GM12878 (cell line): ENCODE data around the gene HIP1. TPM values are rescaled to one million over a fixed set of nuclear protein-coding genes. Genes with fewer than 3 reads are reported as not detected.

Experiments used
- ATAC-seq: fragments of 200-7000 bp; cut with Tn5 transposase; 3 replicates; pipeline ENCODE4 v1.9.1; 2020; ENCODE audit warnings: mild to moderate bottlenecking, moderate library complexity
- BruUV-seq: library from RNA; stranded (reverse); fragments of 400-500 nt; replicated peaks from 2 replicates; lab custom pipeline; 2021; lab: Mats Ljungman, UMichigan
- CTCF ChIA-PET: fragments of 300-600 bp; sonication (Branson Sonifier 250); formaldehyde crosslinking; extraction: SDS; loops from one replicate; lab custom pipeline; 2021; ENCODE audit warnings: inconsistent platforms; lab: Yijun Ruan, JAX
- POLR2A ChIA-PET: fragments of 350-600 bp; formaldehyde crosslinking; extraction: SDS; loops from one replicate; lab custom pipeline; 2021; ENCODE audit warnings: inconsistent platforms; lab: Charles Lee
- RAD21 ChIA-PET: fragments of 300-600 bp; sonication (Branson Sonifier 250); formaldehyde crosslinking; loops from one replicate; lab custom pipeline; 2023; ENCODE audit warnings: antibody characterized with exemption; ENCODE audit not compliant: unreplicated experiment; lab: Charles Lee
- SMC1A ChIA-PET: fragments of 300-600 bp; sonication (Branson Sonifier 250); formaldehyde crosslinking; loops from one replicate; lab custom pipeline; 2023; ENCODE audit not compliant: unreplicated experiment, uncharacterized antibody; lab: Charles Lee
- DNase-seq: peaks from one replicate; pipeline ENCODE4 v3.0.0-alpha.2; 2011; ENCODE audit warnings: low read depth, low spot score
- FAIRE-seq: peaks from 3 replicates; lab custom pipeline; 2011; peaks lifted over from hg19 to GRCh38; lab: Jason Lieb, UNC
- H2AFZ ChIP-seq: 2 replicates; pipeline ENCODE4 v1.6.0; 2011; ENCODE audit warnings: low read depth, low read length, control low read depth; ENCODE audit not compliant: control insufficient read depth
- H3K27ac ChIP-seq: 2 replicates; pipeline ENCODE4 v1.5.1; 2011; ENCODE audit warnings: control low read depth; ENCODE audit not compliant: control insufficient read depth, insufficient read depth
- H3K27me3 ChIP-seq, 2 experiments: replicated peaks in 1 of 2; 2 replicates each; pipeline versions ENCODE4 v1.6.0 to v1.6.1; 2011; ENCODE audit warnings: low read length in 1 of 2; ENCODE audit not compliant: control insufficient read depth in 2 of 2, insufficient read depth in 2 of 2
- H3K36me3 ChIP-seq, 2 experiments: 2 replicates each; pipeline ENCODE4 v1.5.1; 2011; ENCODE audit warnings: low read length in 1 of 2; ENCODE audit not compliant: control insufficient read depth in 2 of 2, insufficient read depth in 2 of 2
- H3K4me1 ChIP-seq: 2 replicates; pipeline ENCODE4 v1.6.1; 2011; ENCODE audit warnings: mild to moderate bottlenecking, low read length, moderate library complexity, mixed read lengths; ENCODE audit not compliant: control insufficient read depth, insufficient read depth
- H3K4me2 ChIP-seq: 2 replicates; pipeline ENCODE4 v1.6.0; 2011; ENCODE audit warnings: control low read depth; ENCODE audit not compliant: control insufficient read depth, insufficient read depth
- H3K4me3 ChIP-seq: fragments of 200-600 bp; sonication (generic); 2 replicates; pipeline ENCODE4 v1.5.1; 2016
- H3K79me2 ChIP-seq: 2 replicates; pipeline ENCODE4 v1.6.0; 2011; ENCODE audit warnings: low read length; ENCODE audit not compliant: control insufficient read depth, insufficient read depth
- H3K9ac ChIP-seq: 2 replicates; pipeline ENCODE4 v1.8.0; 2011; ENCODE audit warnings: low read length, control low read depth, mixed read lengths; ENCODE audit not compliant: control insufficient read depth, insufficient read depth
- H3K9me3 ChIP-seq: replicated peaks from 3 replicates; pipeline ENCODE4 v1.5.1; 2011; ENCODE audit warnings: mild to moderate bottlenecking, low read length; ENCODE audit not compliant: control insufficient read depth, insufficient read depth
- H4K20me1 ChIP-seq: 2 replicates; pipeline ENCODE4 v1.6.0; 2011; ENCODE audit not compliant: control insufficient read depth, insufficient read depth
- BCL3 ChIP-seq: IDR thresholded peaks from 2 replicates; pipeline ENCODE4 v1.6.1; 2011; ENCODE audit warnings: borderline replicate concordance, low read depth, mild to moderate bottlenecking, moderate library complexity, low read length; ENCODE audit not compliant: insufficient read depth, poor library complexity, severe bottlenecking
- NFXL1 ChIP-seq: fragments of 450-650 bp; IDR thresholded peaks from 2 replicates; pipeline ENCODE4 v1.6.1; 2017; ENCODE audit warnings: antibody characterized with exemption, mild to moderate bottlenecking, borderline replicate concordance
- POU2F2 ChIP-seq: IDR thresholded peaks from 3 replicates; pipeline ENCODE4 v1.6.1; 2011; ENCODE audit warnings: low read depth, mild to moderate bottlenecking, low read length, borderline replicate concordance
- RCOR1 ChIP-seq: conservative IDR thresholded peaks from 2 replicates; pipeline ENCODE4 v1.6.1; 2012; ENCODE audit warnings: low read depth, low read length, improper control_type of control experiment
- TBL1XR1 ChIP-seq: IDR thresholded peaks from 2 replicates; pipeline ENCODE4 v1.6.1; 2012; ENCODE audit warnings: low read depth, low read length, improper control_type of control experiment
- WRNIP1 ChIP-seq: IDR thresholded peaks from 2 replicates; pipeline ENCODE4 v1.6.1; 2011; ENCODE audit warnings: low read depth, low read length, improper control_type of control experiment, borderline replicate concordance
- ZNF24 ChIP-seq: fragments of 450-650 bp; IDR thresholded peaks from 2 replicates; pipeline ENCODE4 v1.6.1; 2017; ENCODE audit warnings: antibody characterized with exemption, mild to moderate bottlenecking
- WGBS: methylation state at CpG from one replicate; pipeline ENCODE4 v1.1.6; 2016; ENCODE audit warnings: low lambda C conversion rate; ENCODE audit not compliant: insufficient replicate concordance, insufficient coverage; ENCODE audit errors: missing lambda C conversion rate; 5-methylcytosine and 5-hydroxymethylcytosine counted together
- in situ Hi-C: fragments of 300-500 bp; cut with MboI; formaldehyde crosslinking; loops from 9 replicates; pipeline ENCODE4 v1.14.3; 2018; ENCODE audit warnings: mixed read lengths
- intact Hi-C: fragments of 100-400 bp; cut with micrococcal nuclease; formaldehyde crosslinking; loops from one replicate; pipeline ENCODE4 v1.14.2; 2022; ENCODE audit not compliant: unreplicated experiment
- polyA plus RNA-seq, 11 experiments: library from polyadenylated mRNA; depleted of rRNA in 4 of 11; unstranded in 6 of 11; stranded (reverse) in 5 of 11; fragments of >200 nt; fragmentation: Nextera tagmentation in 4 of 11; fragmentation: Illumina TruSeq in 1 of 11; extraction: Ambion mirVana in 4 of 11; extraction: Trizol in 1 of 11; gene quantifications; 1 replicate in 1 of 11; 2 replicates in 10 of 11; pipeline versions ENCODE4 v1.2.1 to v1.2.3, GENCODE V29; 2011 to 2016; ENCODE audit warnings: inconsistent platforms in 2 of 11, missing spikeins in 2 of 11, low read depth in 1 of 11
- total RNA-seq, 4 experiments: library from RNA; depleted of rRNA in 3 of 4; stranded (reverse); fragments of >200 nt in 3 of 4; fragmentation: Illumina TruSeq in 1 of 4; extraction: Trizol in 1 of 4; gene quantifications; 2 replicates each; pipeline versions ENCODE4 v1.2.1 to v1.2.3, GENCODE V29; 2013 to 2021

The HIP1 gene
- total and polyA plus RNA-seq, 10 of the 15 experiments (the other 5 are each of a cell fraction or from before 2014, with no cell fraction given) = 1.2 to 9.7 (median 3.2) TPM

- in situ Hi-C loops = no loop called here
- TF ChIP-seq POU2F2 (no peak), TBL1XR1 (no peak), RCOR1 (no peak), NFXL1 (no peak)
- Histone ChIP-seq H3K27me3 (no peaks in the 10 kb centered on the region), H2AFZ (no peak overlapping the region), H3K9ac (no peak overlapping the region), H3K9me3 (no peaks in the 10 kb centered on the region), H3K36me3 (no peaks in the 10 kb centered on the region), H3K4me2 (no peak overlapping the region), H3K79me2 (no peaks in the 10 kb centered on the region), H4K20me1 (no peaks in the 10 kb centered on the region), H3K27ac (no peak overlapping the region), H3K4me1 (peaks cover 4% of the 10 kb centered on the region), H3K4me3 (no peak overlapping the region)
- BruUV-seq = no TSS peak
- ChIA-PET RAD21 (interaction anchor here (0.7 kb wide), 1 partner anchor 260 kb away, joined by 4 read pairs; no protein-coding TSS in a partner anchor), CTCF (no interaction called here), POLR2A (interaction anchor here (1.6 kb wide), 1 partner anchor 15 kb away, joined by 3 read pairs; no protein-coding TSS in a partner anchor), SMC1A (no interaction called here)
- 82% methylated on average over 7 of the region's 7 CpGs for WGBS
- DNase-seq (no peak), FAIRE-seq (no peak), ATAC-seq (no peak)
- intact Hi-C loops = no loop called here
Observed at GRCh38 chr7:75715864-75716263, 22.9 kb downstream of the HIP1 start.

- H3K79me2 ChIP-seq = no peaks in the 10 kb centered on the region
- DNase-seq (no peak), FAIRE-seq (no peak), ATAC-seq (no peak)
- RAD21 ChIA-PET = interaction anchor here (0.5 to 1.5 kb wide), 3 partner anchors 27 to 343 kb away, joined by 3 to 7 read pairs (median 5); no protein-coding TSS in a partner anchor
- no peak overlapping the region for H3K27ac ChIP-seq
- BruUV-seq = no TSS peak
- 0 out of 2 replicates have a peak overlapping the region, but pooled peaks have one; percentile 4 for H3K9ac ChIP-seq
- peak overlapping the region; percentile 57; the same call in 1 of the 2 replicates for H3K4me2 ChIP-seq
- H3K27me3 ChIP-seq = no peaks in the 10 kb centered on the region
- H3K4me3 ChIP-seq = no peak overlapping the region
- POLR2A ChIA-PET = interaction anchor here (0.5 kb wide), 1 partner anchor 9 kb away, joined by 3 read pairs; no protein-coding TSS in a partner anchor
- 75% methylated on average over 4 of the region's 4 CpGs for WGBS
- CTCF ChIA-PET = interaction anchor here (1.0 to 1.3 kb wide), 2 partner anchors 11 to 50 kb away, joined by 4 read pairs; no protein-coding TSS in a partner anchor
- intact Hi-C loops (no loop called here), in situ Hi-C loops (no loop called here)
- H3K4me1 ChIP-seq = peaks cover 4% of the 10 kb centered on the region
- H4K20me1 ChIP-seq = no peaks in the 10 kb centered on the region
- TF ChIP-seq BCL3 (peak; percentile 30), WRNIP1 (no peak), ZNF24 (peak; percentile 94)
- peaks cover 6% of the 10 kb centered on the region; the same call in 1 of the 3 replicates for H3K9me3 ChIP-seq
- no peak overlapping the region; the same call in 1 of the 2 replicates for H2AFZ ChIP-seq
- SMC1A ChIA-PET = interaction anchor here (0.6 to 1.6 kb wide), 7 partner anchors 12 to 72 kb away, joined by 3 to 6 read pairs (median 4); no protein-coding TSS in a partner anchor
- no peaks in the 10 kb centered on the region for H3K36me3 ChIP-seq
Observed at GRCh38 chr7:75712517-75713361, 26.0 kb downstream of the HIP1 start.
